Right lobe of liver (tissue), 6 donors: Measurements from ENCODE around the gene ZNF540. TPM values are rescaled to one million over a fixed set of nuclear protein-coding genes. Genes with fewer than 3 reads are reported as not detected.

ENCODE experiments used
- ATAC-seq, 4 donors: fragments of 200-7000 bp; cut with Tn5 transposase; one replicate each; pipeline ENCODE4 v1.9.1; 2020; ENCODE audit warnings: mild to moderate bottlenecking in 4 of 4, moderate library complexity in 4 of 4
- DNase-seq, 3 donors: peaks; one replicate each; pipeline ENCODE4 v3.0.0-alpha.2; 2020
- H3K27ac ChIP-seq, 3 donors: fragments of 200-600 bp; one replicate each; pipeline ENCODE4 v1.8.0; 2022
- H3K27me3 ChIP-seq, 2 donors: fragments of 200-600 bp; one replicate each; pipeline ENCODE4 v1.8.0; 2022
- H3K36me3 ChIP-seq, 4 donors: fragments of 200-600 bp; sonication (generic) in 1 of 4; one replicate each; pipeline versions ENCODE4 v1.5.1 to v1.8.0; 2017 to 2022; ENCODE audit warnings: control low read depth in 1 of 4
- H3K4me1 ChIP-seq, 4 donors: fragments of 200-600 bp; sonication (generic) in 1 of 4; one replicate each; pipeline versions ENCODE4 v1.5.1 to v1.8.0; 2017 to 2022; ENCODE audit warnings: control low read depth in 1 of 4
- H3K4me3 ChIP-seq, 3 donors: fragments of 200-600 bp; one replicate each; pipeline ENCODE4 v1.8.0; 2022
- H3K9me3 ChIP-seq, 4 donors: fragments of 200-600 bp; sonication (generic) in 1 of 4; one replicate each; pipeline versions ENCODE4 v1.5.1 to v1.8.0; 2017 to 2022; ENCODE audit warnings: control low read depth in 1 of 4
- POLR2A ChIP-seq: fragments of 450-650 bp; IDR thresholded peaks from one replicate; pipeline ENCODE4 v1.6.1; 2017; ENCODE audit warnings: antibody characterized with exemption, mild to moderate bottlenecking
- WGBS: methylation state at CpG from one replicate; pipeline ENCODE4 v1.1.6; 2018; ENCODE audit warnings: low coverage, low lambda C conversion rate; ENCODE audit not compliant: insufficient coverage; ENCODE audit errors: missing lambda C conversion rate; 5-methylcytosine and 5-hydroxymethylcytosine counted together
- intact Hi-C, 2 donors: fragments of 100-400 bp; cut with DNase I; formaldehyde crosslinking; loops; one replicate each; pipeline versions ENCODE4 v1.11.2 to v1.14.1; 2022
- long read RNA-seq: library from polyadenylated mRNA; unstranded; transcript quantifications from one replicate; pipeline ENCODE4 v2.0.0, GENCODE V29; 2019
- total RNA-seq, 6 experiments: library from RNA; depleted of rRNA in 2 of 6; stranded (reverse); fragments of >200 nt in 2 of 6; fragmentation: NEBNext Ultra II Directional in 3 of 6; extraction: Animal tissue kit (Norgen Biotek cat#: 25700) in 3 of 6; gene quantifications; one replicate each; pipeline versions ENCODE4 v1.1.0 to v1.2.4, GENCODE V29; 2016 to 2023
- TF ChIP-seq, protein P1 (sequence below), 4 donors: fragments of 200-600 bp in 3 of 4; fragments of 450-650 bp in 1 of 4; IDR thresholded peaks; one replicate each; pipeline versions ENCODE4 v1.5.1 to v1.8.0; 2016 to 2022; ENCODE audit warnings: antibody characterized with exemption in 4 of 4, mild to moderate bottlenecking in 2 of 4
- donor health status: DM: no; HTN: yes; CAD: no.
- donor health status: DM: no; HTN: no; CAD: no.
- donor health status: DM: no; HTN: no; CAD: no.
- donor health status: DM: no; HTN: yes; CAD: no.
- donor health status: DM: no; HTN: yes; CAD: no.

Gene ZNF540
- total RNA-seq, result 1 to 10 TPM in 4 of 6 experiments, under 1 TPM in 2; 0.37 to 2.1 (median 1.1) TPM
- long read RNA-seq, result 0 reads

DNA sequence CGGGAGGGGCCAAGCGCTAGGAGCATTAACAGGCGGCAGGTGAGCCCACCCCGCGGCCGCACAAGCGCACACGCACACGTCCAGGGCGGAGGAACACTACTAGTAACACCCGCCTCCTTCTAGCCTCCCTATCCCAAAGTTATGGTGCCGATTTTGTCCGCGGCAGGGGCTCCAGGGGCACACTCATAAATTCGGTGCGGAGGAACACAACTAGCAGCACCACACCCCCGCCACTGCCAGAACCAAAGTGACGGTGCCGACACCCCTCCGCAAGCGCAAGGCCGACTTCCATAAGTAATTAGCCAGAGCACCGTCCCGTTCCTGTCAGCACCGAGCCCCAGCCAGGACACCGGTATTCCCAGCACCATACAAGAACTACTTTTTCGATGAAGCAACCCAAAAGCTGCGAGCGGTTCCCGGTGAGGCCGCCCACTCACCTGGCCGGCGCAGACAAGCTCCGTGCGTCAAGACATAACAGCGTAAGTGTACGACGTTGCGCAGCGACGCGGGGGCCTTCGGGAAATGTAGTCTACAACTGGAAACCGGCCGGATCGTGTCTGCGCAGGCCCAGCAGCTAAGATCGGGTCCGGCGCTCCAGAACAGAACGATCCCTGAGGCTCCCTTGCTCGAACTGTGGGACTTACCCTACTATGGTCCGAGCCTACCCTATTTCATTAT, at the start of gene ZNF540, which contains the start of gene ZNF571:
Gene ZNF540 (plus strand): TSS at position 573 of the 678 bp plus-strand sequence. CDS start 3,572 bp downstream, outside the sequence.
Gene ZNF571 (minus strand): TSS at position 489 of the 678 bp plus-strand sequence. CDS start 8,116 bp downstream, outside the sequence.
- Histone ChIP-seq H3K27ac (peak within 1 kb of the TSS; percentile 61 to 81 (median 77)), H3K27me3 (no peaks in the 10 kb centered on the region), H3K4me1 (peaks cover 0 to 6% (median 2%) of the 10 kb centered on the region in 4 donors), H3K9me3 (peaks cover 0 to 14% (median 0%) of the 10 kb centered on the region in 4 donors), H3K4me3 (peak within 1 kb of the TSS; percentile 64 to 70 (median 68)), H3K36me3 (peaks cover 0 to 9% (median 0%) of the 10 kb centered on the region in 4 donors)
- DNase-seq (peak; percentile 95 to 97 (median 96)), ATAC-seq (peak; percentile 98 to 99 (median 98))
- WGBS, result 1% methylated on average over 40 of the region's 53 CpGs
- intact Hi-C loops, result no loop called here
- TF ChIP-seq POLR2A, result peak; percentile 57
- TF ChIP-seq, protein P1, sequence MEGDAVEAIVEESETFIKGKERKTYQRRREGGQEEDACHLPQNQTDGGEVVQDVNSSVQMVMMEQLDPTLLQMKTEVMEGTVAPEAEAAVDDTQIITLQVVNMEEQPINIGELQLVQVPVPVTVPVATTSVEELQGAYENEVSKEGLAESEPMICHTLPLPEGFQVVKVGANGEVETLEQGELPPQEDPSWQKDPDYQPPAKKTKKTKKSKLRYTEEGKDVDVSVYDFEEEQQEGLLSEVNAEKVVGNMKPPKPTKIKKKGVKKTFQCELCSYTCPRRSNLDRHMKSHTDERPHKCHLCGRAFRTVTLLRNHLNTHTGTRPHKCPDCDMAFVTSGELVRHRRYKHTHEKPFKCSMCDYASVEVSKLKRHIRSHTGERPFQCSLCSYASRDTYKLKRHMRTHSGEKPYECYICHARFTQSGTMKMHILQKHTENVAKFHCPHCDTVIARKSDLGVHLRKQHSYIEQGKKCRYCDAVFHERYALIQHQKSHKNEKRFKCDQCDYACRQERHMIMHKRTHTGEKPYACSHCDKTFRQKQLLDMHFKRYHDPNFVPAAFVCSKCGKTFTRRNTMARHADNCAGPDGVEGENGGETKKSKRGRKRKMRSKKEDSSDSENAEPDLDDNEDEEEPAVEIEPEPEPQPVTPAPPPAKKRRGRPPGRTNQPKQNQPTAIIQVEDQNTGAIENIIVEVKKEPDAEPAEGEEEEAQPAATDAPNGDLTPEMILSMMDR (IDR thresholded peaks at IDR 0.05), result no peak

DNA sequence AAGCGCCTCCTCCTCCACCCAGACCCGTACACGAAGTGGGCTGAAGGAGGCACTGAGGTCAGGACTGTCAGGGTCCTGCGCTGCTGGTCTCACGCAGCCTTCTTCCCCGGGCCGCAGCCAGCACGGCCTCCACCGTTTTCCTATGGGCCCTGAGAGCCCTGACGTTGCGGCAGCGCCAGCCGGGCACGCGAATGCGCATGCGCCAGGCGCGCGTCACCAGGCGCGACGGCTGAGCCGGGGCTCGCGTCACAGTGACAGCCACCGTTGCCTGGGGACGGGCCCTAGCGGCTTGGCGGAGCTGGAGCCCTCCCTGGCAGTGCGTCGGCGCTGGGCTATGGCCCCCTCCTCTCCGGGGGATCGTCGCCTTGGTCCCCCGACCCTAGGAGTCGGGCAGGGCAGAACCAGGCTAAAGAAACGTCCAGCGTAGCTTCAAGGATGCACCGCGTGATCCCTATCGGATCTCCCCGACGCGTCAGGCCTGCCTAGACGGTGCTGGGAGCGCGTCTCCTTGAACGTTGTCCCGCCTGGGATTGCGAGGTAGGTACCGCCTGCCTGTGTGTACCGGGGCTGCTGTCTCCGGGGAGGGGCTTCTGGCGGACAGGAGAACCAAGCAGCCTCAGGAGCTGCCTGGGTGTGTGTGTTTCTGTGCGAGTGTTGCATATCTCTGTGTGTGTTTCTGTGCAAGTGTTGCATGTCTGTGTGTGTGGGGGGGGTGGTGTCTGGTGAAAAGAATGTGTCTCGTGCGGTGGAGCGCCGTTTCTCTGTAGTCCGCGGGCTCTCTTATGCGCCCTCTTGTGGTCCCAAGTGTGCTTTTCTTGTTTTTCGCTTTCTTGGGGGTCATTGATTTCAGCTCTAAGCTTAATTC, 43.3 kb upstream of the ZNF540 start:
- intact Hi-C loops, result no loop called here
- Histone ChIP-seq H3K27me3 (no peaks in the 10 kb centered on the region), H3K27ac (no peak overlapping the region), H3K4me3 (peak overlapping the region in 1 of 3 donors; percentile 24), H3K9me3 (peaks cover 0 to 45% (median 8%) of the 10 kb centered on the region in 4 donors), H3K4me1 (no peaks in the 10 kb centered on the region), H3K36me3 (no peaks in the 10 kb centered on the region)
- no peak for TF ChIP-seq POLR2A
- TF ChIP-seq, protein P1 (IDR thresholded peaks at IDR 0.05), result peak in 1 of 4 donors; percentile 4
- ATAC-seq (peak in 2 of 4 donors; percentile 18 to 34), DNase-seq (peak in 2 of 3 donors; percentile 23 to 57)
- 9% methylated on average over 10 of the region's 65 CpGs for WGBS

DNA sequence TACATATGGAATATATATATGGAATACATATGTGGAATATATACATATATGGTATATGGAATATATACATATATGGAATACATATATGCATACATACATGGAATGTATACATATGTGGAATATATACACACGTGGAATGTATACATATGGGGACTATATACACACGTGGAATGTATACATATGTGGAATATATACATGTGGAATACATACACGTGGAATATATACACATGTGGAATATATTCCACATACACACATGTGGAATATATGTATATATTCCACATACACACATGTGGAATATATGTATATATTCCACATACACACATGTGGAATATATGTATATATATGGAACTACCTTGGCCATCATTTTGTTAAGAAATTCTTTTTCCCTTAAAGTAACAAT, 31.2 kb upstream of the ZNF540 start:
- no peaks in the 10 kb centered on the region for H3K4me1 ChIP-seq
- no peak overlapping the region for H3K27ac ChIP-seq
- no peak for TF ChIP-seq POLR2A
- TF ChIP-seq, protein P1 (IDR thresholded peaks at IDR 0.05), result no peak
- 75% methylated on average over 3 of the region's 3 CpGs for WGBS
- peaks cover 0 to 7% (median 0%) of the 10 kb centered on the region in 4 donors for H3K36me3 ChIP-seq
- no peaks in the 10 kb centered on the region for H3K27me3 ChIP-seq
- peaks cover 0 to 82% (median 59%) of the 10 kb centered on the region in 4 donors for H3K9me3 ChIP-seq
- intact Hi-C loops, result no loop called here
- ATAC-seq (no peak), DNase-seq (no peak)
- no peak overlapping the region for H3K4me3 ChIP-seq

DNA sequence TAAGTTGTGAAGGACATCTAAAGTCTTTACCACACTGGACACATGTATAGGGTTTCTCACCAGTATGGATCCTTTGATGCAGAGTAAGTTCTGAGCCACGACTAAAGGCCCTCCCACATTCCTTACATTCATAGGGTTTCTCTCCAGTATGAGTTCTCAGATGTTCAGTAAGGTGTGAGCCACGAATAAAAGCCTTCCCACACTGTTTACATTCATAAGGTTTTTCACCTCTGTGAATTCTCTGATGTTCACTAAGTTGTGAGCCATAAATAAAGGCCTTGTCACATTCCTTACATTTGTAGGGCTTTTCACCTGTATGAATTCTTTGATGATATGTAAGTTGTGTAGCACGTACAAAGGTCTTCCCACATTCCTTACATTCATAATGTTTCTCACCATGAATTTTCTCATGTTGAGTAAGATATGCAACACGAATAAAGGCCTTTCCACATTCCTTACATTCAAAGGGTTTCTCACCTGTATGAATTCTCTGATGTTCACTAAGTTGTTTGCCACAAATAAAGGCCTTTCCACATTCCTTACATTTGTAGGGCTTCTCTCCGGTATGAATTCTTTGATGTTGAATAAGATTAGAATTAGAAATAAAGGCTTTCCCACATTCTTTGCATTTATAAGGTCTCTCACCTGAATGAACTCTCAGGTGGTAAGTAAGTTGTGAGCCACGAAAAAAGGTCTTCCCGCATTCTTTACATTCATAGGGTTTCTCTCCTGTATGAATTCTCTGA, 29.9 kb upstream of the ZNF540 start:
- H3K36me3 ChIP-seq, result peaks cover 0 to 5% (median 0%) of the 10 kb centered on the region in 4 donors
- H3K4me3 ChIP-seq, result no peak overlapping the region
- H3K27me3 ChIP-seq, result no peaks in the 10 kb centered on the region
- DNase-seq, result no peak
- H3K27ac ChIP-seq, result no peak overlapping the region
- H3K9me3 ChIP-seq, result peaks cover 0 to 85% (median 59%) of the 10 kb centered on the region in 4 donors
- H3K4me1 ChIP-seq, result no peaks in the 10 kb centered on the region
- TF ChIP-seq, protein P1 (IDR thresholded peaks at IDR 0.05), result no peak
- no peak for TF ChIP-seq POLR2A
- ATAC-seq, result no peak
- intact Hi-C loops, result no loop called here
- 96% methylated on average over 7 of the region's 7 CpGs for WGBS
